Raji (cell line): ENCODE measurements around the gene PPP1R12C.

Source experiments
- POLR2A ChIP-seq: IDR thresholded peaks from 2 replicates; pipeline ENCODE4 v1.6.1; 2011; ENCODE audit warnings: low read depth, low read length, control low read depth; ENCODE audit not compliant: insufficient read depth

Gene PPP1R12C

GRCh38 chr19:55053735-55054134 is 63.7 kb downstream of the PPP1R12C start:
- TF ChIP-seq POLR2A = no peak

GRCh38 chr19:55050749-55051532 is 66.5 kb downstream of the PPP1R12C start:
- TF ChIP-seq POLR2A = no peak

- no peak for TF ChIP-seq POLR2A
Measured at GRCh38 chr19:55048446-55048845, 69.0 kb downstream of the PPP1R12C start.

GRCh38 chr19:55047951-55048350 is 69.5 kb downstream of the PPP1R12C start:
- no peak for TF ChIP-seq POLR2A

GRCh38 chr19:55046975-55047622 is 70.3 kb downstream of the PPP1R12C start:
- no peak for TF ChIP-seq POLR2A

- no peak for TF ChIP-seq POLR2A
Measured at GRCh38 chr19:55044771-55045716, 72.4 kb downstream of the PPP1R12C start.

GRCh38 chr19:55044286-55044685 is 73.2 kb downstream of the PPP1R12C start:
- TF ChIP-seq POLR2A = no peak

GRCh38 chr19:55042688-55043087 is 74.7 kb downstream of the PPP1R12C start:
- TF ChIP-seq POLR2A = no peak

GRCh38 chr19:55042344-55042678 is 75.1 kb downstream of the PPP1R12C start:
- TF ChIP-seq POLR2A = no peak

- TF ChIP-seq POLR2A = no peak
Measured at GRCh38 chr19:55041627-55042343, 75.7 kb downstream of the PPP1R12C start.

- TF ChIP-seq POLR2A = no peak
Measured at GRCh38 chr19:55041244-55041626, 76.2 kb downstream of the PPP1R12C start.
